Measurements from ENCODE around the gene CLMN. TPM values are rescaled to one million over a fixed set of nuclear protein-coding genes. Genes with fewer than 3 reads are reported as not detected.

CLMN gene
- total and polyA plus RNA-seq, 2 of the 4 experiments (the other 2 are of a cell fraction) = 0.10 to 0.18 TPM

DNA sequence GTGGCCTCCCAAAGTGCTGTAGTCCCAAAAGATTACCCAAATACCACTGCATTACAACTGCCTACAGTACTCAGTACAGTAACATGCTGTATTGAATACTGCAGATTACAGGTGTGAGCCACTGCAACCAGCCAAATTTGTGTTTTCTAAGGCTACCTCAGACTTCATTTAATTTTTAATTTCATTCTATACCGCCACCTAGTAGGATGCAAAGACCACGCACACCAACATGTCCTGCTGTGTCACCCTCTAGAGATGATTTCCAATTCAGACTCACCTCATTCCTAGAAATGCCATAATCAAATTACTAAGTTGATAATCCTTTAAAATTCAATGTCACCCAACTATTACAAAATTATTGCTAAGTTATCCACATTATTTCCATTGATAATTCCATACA is 177.5 kb downstream of the CLMN start:
- H3K27me3 ChIP-seq (ENCODE audit: control insufficient read depth, insufficient read depth, low read length) = no peaks in the 10 kb centered on the region
- ChIA-PET CTCF (no interaction called here), POLR2A (ENCODE audit: unreplicated experiment) (no interaction called here)
- DNase-seq (no peak), ATAC-seq (ENCODE audit: low read depth) (no peak)
- H3K9me3 ChIP-seq (ENCODE audit: control insufficient read depth, insufficient read depth, low read length) = no peaks in the 10 kb centered on the region; the same call in 1 of the 2 replicates
- no peak overlapping the region for H2AK5ac ChIP-seq (ENCODE audit: low read depth, low read length)
- no peak overlapping the region for H2AK9ac ChIP-seq (replicated peaks; ENCODE audit: low read depth, low read length, poor library complexity)
- H4K5ac ChIP-seq (ENCODE audit: low read depth, low read length) = no peak overlapping the region
- no peak overlapping the region for H3K23ac ChIP-seq (ENCODE audit: low read depth, low read length)
- 100% methylated on average over 1 of the region's 2 CpGs; no CpG with 5 or more reads in 1 of the 2 experiments for WGBS, 2 experiments (ENCODE audit: extremely low coverage in 2 of 2, insufficient read length in 1 of 2)
- no peak overlapping the region for H3K27ac ChIP-seq (ENCODE audit: insufficient read depth, low read length)
- H4K91ac ChIP-seq (ENCODE audit: insufficient read depth, low read depth, low read length) = no peak overlapping the region
- H3K56ac ChIP-seq (ENCODE audit: extremely low read depth, insufficient read depth, low read length) = no peak overlapping the region
- peaks cover 16% of the 10 kb centered on the region for H4K20me1 ChIP-seq (ENCODE audit: insufficient read depth, low read length)
- H2BK5ac ChIP-seq (ENCODE audit: low read depth, low read length, poor library complexity, severe bottlenecking) = no peak overlapping the region
- no peak overlapping the region for H3K9ac ChIP-seq (ENCODE audit: low read depth, low read length)
- H3K79me1 ChIP-seq (ENCODE audit: low read depth in 1 of 2, low read length in 2 of 2) = peaks cover 13 to 52% of the 10 kb centered on the region in 2 experiments
- H3K18ac ChIP-seq (ENCODE audit: low read depth, low read length) = no peak overlapping the region
- H2BK120ac ChIP-seq (ENCODE audit: low read depth, low read length) = no peak overlapping the region
- H3K36me3 ChIP-seq (ENCODE audit: control insufficient read depth, insufficient read depth, low read length) = no peaks in the 10 kb centered on the region
- H3K4me3 ChIP-seq (ENCODE audit: insufficient read depth, low read depth, low read length) = no peak overlapping the region
- H2BK20ac ChIP-seq (ENCODE audit: low read depth, low read length) = no peak overlapping the region
- TF ChIP-seq USF2 (IDR thresholded peaks at IDR 0.05; ENCODE audit: low read depth, low read length) (no peak), MAFK (IDR thresholded peaks at IDR 0.05; ENCODE audit: low read depth, low read length) (no peak), CHD1 (IDR thresholded peaks at IDR 0.05; ENCODE audit: low read depth, low read length) (no peak), SMC3 (IDR thresholded peaks at IDR 0.05; ENCODE audit: low read depth, low read length) (no peak), NFE2L2 (IDR thresholded peaks at IDR 0.05; ENCODE audit: low read depth, low read length) (no peak)
- intact Hi-C loops (cut with micrococcal nuclease) (no loop called here), dilution Hi-C loops (cut with HindIII; ENCODE audit: low sequenced_read_pairs, unreplicated experiment) (no loop called here), in situ Hi-C loops (cut with MboI; ENCODE audit: low sequenced_read_pairs) (loop anchor here (25.0 kb wide), 1 partner anchor 370 kb away; the partner anchor contains the start of gene SYNE3)
- no peaks in the 10 kb centered on the region; the same call in 1 of the 2 replicates for H3K9me1 ChIP-seq (ENCODE audit: insufficient read depth, low read length)
- H3K4me1 ChIP-seq (ENCODE audit: control insufficient read depth, insufficient read depth, low read length) = 0 out of 2 replicates have a peak, but pooled peaks cover 2% of the 10 kb centered on the region
- BruUV-seq (replicated peaks) = no TSS peak
- no peak overlapping the region for H3K4ac ChIP-seq (ENCODE audit: low read depth, low read length)
- H2BK15ac ChIP-seq (ENCODE audit: low read depth, low read length) = no peak overlapping the region
- no peak overlapping the region for H4K8ac ChIP-seq (ENCODE audit: low read depth in 2 of 2, low read length in 2 of 2)
- no peak overlapping the region for H3K4me2 ChIP-seq (ENCODE audit: low read depth, low read length)
- no peak overlapping the region for H2AFZ ChIP-seq (replicated peaks; ENCODE audit: low read length, poor library complexity)
- no peak overlapping the region for H3K14ac ChIP-seq (replicated peaks; ENCODE audit: low read depth, low read length)

Data from IMR-90 (cell line).